NK-92 (cell line): ENCODE data around the gene PBX3.

Experiments used
- DNase-seq: peaks from one replicate; lab custom pipeline; 2025; ENCODE audit not compliant: unreplicated experiment; lab: John Stamatoyannopoulos, UW

PBX3 gene

DNA sequence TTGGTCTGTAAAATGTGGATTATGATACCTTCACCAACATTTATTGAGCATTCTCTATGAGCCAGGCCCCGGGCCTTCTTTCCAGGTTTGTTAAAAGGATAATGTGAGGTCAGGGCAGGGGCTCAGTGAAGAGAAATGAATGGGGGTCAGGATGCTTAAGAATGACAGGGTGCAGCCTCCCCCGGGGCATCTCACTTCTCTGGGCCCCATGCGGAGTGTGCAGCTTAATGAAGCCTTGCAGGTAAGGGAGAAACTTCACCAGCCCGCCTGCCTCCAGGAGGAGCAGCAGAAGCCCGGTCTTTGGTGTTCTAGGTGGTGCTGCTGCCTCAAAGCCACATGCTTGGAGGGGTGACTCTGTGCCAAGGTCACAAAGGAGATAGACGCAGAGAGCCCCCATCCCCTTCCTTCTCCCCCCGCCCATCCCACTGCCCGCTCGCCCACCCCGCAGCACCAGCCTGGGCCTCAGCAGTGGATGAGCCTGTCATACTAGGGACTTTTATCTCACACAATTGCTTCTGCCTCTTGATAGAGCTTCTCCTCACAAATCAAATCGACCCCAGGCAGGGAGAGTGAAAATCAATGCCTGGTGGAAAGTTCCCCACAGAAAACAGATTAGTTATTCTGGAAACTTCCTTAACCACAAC lies 244.8 kb downstream of the PBX3 start:
- no peak for DNase-seq

DNA sequence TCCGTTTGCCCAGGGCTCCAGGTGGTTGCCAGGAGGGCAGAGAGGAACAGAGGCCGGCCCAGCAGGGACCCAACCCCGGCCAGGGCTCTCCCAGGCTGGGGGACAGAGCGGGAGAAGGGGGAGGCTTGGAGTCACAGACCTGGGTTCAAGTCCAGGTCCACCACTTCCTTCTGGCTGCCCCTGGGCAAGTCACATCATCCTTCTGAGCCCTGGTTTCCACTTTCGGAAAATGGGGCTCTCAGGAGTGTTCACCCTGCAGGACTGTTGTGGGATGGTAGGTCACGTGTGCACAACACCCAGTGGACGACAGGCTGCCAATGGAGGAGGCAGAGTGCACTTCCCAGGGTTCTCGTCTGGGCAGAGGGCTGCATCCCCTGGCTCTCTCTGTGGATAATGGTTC lies 245.4 kb downstream of the PBX3 start:
- DNase-seq, result no peak

DNA sequence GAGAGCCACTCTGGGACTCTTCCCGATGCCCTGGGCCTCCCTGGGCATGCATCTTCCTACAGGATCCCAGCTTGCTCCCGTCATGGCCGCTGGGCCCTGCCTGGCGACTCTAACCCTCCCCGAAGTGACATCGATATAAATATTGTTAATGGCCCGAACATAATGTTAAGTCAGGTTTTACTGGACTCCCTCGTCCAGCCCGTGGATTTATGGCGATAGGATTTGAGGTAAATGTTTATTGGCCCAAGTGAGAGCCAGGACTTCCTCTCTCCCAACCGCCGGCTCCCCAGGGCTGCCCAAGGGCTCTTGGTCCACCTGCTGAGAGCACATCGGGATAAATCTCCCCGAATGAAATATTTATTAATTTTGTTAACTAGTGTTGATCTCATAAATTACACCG lies 246.3 kb downstream of the PBX3 start:
- no peak for DNase-seq

GRCh38 chr9:125994066-125994943 lies 247.1 kb downstream of the PBX3 start:
- DNase-seq, result no peak

GRCh38 chr9:125995006-125995405 lies 247.8 kb downstream of the PBX3 start:
- no peak for DNase-seq

DNA sequence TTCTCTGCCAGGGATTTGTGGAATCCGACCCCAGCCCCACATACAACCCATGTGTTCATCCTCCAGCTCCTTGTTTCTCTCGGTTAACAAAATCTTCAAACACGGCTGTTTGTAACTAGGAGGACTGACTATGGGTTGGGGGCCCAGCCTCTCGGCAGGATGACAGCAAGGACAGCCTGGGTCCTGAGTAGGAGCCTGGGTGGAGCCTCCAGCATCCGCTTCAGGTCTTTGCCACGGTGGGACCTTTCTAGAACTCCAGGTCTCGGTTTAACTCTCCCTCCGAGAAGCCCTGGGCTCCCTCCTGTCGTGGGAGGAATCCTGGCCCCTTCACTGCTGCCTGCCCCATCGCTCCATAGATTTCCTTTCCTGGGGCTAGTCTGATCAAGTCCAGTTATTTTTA lies 248.5 kb downstream of the PBX3 start:
- no peak for DNase-seq

GRCh38 chr9:125996791-125997190 lies 249.6 kb downstream of the PBX3 start:
- DNase-seq, result no peak

- no peak for DNase-seq
Observed at GRCh38 chr9:125997196-125997823, 250.1 kb downstream of the PBX3 start.

- DNase-seq, result no peak
Observed at GRCh38 chr9:125998837-125999503, 251.8 kb downstream of the PBX3 start.

DNA sequence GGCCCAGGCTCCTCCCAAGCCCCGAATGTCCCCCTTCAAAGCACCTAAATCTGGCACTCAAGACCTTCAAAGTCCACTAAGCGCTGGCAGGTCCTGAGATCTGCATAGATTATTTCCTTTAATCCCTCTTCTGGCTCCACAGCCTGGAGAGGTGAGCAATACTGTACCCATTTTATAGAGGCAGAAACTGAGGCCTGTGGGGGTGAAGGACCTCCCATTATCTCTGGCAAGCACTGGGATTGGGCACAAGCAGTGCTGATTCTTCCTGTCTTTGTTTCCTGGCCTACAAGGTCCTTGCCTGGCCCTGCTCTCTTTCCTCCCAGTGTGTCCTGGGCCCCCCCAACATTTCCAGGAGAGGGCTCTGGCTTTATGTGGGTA lies 252.3 kb downstream of the PBX3 start:
- no peak for DNase-seq

DNA sequence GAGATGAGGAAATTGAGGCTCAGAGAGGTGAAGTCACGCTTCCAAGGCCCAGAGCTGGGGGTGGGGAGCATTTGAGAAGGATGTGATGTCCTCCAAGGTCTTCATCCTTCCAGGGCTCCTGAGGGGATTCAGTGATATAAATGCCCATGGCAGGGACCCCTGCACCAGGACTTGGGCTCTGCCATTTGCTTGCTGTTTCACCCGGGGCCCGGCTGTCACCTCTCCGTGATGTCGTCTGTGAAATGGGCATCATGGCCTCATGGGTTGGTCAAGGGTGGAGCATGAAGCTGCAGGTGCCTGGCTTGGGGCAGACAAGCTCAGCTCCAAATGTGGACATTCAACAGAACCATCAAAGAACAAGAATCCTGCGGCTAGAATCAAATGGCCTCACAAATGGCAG lies 253.1 kb downstream of the PBX3 start:
- no peak for DNase-seq

DNA sequence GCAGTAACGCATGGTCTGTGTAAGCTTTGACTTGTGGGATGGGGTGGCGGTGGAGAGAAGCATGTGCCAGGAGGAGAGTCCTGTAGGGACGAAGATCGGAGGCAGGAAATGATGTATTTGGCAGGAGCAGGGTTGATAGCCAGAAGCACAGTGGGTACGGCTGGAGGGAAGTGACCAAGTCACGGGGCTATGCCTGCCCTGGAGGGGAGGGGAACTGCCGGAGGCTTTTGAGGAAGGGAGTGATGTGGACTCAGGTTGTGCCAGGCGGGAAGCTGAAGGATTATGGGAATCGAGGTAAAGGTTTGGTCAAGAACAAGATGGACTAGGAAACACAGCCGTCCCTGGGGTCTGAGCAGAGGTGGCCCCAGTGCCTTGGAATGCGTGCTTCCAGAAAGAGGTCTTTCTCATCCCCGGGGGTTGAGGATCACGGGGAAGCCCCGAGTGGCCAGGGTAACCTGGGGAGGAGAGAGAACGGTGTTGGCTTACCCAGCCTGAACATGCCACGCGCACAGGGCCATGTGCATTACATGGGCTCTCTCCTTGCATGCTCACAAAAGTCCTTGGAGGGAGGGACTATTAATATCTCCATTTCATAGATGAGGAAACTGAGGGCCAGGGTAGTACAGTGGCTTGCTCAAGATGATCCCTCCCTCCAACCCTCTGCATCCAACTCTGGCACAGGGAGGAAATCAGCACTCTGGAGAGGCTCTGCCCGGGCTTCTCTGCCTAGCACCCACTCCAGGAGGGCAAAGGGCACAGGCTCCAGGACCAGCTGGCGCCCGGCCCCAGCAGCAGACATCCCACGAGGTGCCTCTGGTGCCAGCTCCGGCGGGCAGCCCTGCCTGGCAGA lies 253.8 kb downstream of the PBX3 start:
- DNase-seq, result no peak

GRCh38 chr9:126001581-126002225 lies 254.5 kb downstream of the PBX3 start:
- no peak for DNase-seq

- DNase-seq, result no peak
Observed at GRCh38 chr9:126002476-126003350, 255.5 kb downstream of the PBX3 start.

DNA sequence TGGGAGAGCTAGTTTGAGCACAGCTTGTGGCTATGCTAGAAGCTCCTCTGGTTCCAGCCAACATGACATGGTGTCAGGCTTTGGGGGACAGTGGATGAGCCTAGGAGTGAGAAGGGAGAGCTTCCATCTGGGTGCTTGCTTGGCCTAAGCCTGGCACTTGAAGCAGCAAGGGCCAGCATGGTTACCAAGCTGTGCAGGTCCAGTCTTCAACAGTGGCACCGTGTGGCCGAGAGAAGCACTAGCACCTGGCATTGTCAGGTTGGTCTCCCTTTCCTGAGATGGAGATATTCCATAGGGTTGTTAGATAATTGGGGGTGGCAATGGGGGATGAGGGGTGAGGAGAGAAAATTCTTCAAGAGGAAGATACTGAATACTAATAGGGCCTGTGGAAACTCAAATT lies 261.9 kb downstream of the PBX3 start:
- no peak for DNase-seq

GRCh38 chr9:126014726-126015125 lies 267.6 kb downstream of the PBX3 start:
- no peak for DNase-seq

- no peak for DNase-seq
Observed at GRCh38 chr9:126015424-126015823, 268.3 kb downstream of the PBX3 start.

- no peak for DNase-seq
Observed at GRCh38 chr9:126016579-126017290, 269.6 kb downstream of the PBX3 start.
